ENCODE measurements around the gene HS3ST4.

GRCh38 chr16:26133416-26134093 is 441.8 kb downstream of the HS3ST4 start:
- TF ChIP-seq, protein P1, sequence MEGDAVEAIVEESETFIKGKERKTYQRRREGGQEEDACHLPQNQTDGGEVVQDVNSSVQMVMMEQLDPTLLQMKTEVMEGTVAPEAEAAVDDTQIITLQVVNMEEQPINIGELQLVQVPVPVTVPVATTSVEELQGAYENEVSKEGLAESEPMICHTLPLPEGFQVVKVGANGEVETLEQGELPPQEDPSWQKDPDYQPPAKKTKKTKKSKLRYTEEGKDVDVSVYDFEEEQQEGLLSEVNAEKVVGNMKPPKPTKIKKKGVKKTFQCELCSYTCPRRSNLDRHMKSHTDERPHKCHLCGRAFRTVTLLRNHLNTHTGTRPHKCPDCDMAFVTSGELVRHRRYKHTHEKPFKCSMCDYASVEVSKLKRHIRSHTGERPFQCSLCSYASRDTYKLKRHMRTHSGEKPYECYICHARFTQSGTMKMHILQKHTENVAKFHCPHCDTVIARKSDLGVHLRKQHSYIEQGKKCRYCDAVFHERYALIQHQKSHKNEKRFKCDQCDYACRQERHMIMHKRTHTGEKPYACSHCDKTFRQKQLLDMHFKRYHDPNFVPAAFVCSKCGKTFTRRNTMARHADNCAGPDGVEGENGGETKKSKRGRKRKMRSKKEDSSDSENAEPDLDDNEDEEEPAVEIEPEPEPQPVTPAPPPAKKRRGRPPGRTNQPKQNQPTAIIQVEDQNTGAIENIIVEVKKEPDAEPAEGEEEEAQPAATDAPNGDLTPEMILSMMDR (conservative IDR thresholded peaks at IDR 0.05; ENCODE audit: low read depth in 2 of 2), result no peak
- no peak for TF ChIP-seq EZH2phosphoT487 (IDR thresholded peaks at IDR 0.05; ENCODE audit: unreplicated experiment)
- no peak for TF ChIP-seq POLR2AphosphoS5 (IDR thresholded peaks at IDR 0.05; ENCODE audit: low read depth)
- TF ChIP-seq EZH2 (IDR thresholded peaks at IDR 0.05; ENCODE audit: low read depth, unreplicated experiment), result no peak
- no peak for TF ChIP-seq CREB1 (CRISPR knock-in tag; IDR thresholded peaks at IDR 0.05; ENCODE audit: low read depth)
- no peak for TF ChIP-seq JUNB (IDR thresholded peaks at IDR 0.05; ENCODE audit: unreplicated experiment)
- no peak for TF ChIP-seq NANOG (IDR thresholded peaks at IDR 0.05; ENCODE audit: borderline replicate concordance)
- TF ChIP-seq, protein P2, sequence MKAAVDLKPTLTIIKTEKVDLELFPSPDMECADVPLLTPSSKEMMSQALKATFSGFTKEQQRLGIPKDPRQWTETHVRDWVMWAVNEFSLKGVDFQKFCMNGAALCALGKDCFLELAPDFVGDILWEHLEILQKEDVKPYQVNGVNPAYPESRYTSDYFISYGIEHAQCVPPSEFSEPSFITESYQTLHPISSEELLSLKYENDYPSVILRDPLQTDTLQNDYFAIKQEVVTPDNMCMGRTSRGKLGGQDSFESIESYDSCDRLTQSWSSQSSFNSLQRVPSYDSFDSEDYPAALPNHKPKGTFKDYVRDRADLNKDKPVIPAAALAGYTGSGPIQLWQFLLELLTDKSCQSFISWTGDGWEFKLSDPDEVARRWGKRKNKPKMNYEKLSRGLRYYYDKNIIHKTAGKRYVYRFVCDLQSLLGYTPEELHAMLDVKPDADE (IDR thresholded peaks at IDR 0.05), result no peak
- TF ChIP-seq, protein P3, sequence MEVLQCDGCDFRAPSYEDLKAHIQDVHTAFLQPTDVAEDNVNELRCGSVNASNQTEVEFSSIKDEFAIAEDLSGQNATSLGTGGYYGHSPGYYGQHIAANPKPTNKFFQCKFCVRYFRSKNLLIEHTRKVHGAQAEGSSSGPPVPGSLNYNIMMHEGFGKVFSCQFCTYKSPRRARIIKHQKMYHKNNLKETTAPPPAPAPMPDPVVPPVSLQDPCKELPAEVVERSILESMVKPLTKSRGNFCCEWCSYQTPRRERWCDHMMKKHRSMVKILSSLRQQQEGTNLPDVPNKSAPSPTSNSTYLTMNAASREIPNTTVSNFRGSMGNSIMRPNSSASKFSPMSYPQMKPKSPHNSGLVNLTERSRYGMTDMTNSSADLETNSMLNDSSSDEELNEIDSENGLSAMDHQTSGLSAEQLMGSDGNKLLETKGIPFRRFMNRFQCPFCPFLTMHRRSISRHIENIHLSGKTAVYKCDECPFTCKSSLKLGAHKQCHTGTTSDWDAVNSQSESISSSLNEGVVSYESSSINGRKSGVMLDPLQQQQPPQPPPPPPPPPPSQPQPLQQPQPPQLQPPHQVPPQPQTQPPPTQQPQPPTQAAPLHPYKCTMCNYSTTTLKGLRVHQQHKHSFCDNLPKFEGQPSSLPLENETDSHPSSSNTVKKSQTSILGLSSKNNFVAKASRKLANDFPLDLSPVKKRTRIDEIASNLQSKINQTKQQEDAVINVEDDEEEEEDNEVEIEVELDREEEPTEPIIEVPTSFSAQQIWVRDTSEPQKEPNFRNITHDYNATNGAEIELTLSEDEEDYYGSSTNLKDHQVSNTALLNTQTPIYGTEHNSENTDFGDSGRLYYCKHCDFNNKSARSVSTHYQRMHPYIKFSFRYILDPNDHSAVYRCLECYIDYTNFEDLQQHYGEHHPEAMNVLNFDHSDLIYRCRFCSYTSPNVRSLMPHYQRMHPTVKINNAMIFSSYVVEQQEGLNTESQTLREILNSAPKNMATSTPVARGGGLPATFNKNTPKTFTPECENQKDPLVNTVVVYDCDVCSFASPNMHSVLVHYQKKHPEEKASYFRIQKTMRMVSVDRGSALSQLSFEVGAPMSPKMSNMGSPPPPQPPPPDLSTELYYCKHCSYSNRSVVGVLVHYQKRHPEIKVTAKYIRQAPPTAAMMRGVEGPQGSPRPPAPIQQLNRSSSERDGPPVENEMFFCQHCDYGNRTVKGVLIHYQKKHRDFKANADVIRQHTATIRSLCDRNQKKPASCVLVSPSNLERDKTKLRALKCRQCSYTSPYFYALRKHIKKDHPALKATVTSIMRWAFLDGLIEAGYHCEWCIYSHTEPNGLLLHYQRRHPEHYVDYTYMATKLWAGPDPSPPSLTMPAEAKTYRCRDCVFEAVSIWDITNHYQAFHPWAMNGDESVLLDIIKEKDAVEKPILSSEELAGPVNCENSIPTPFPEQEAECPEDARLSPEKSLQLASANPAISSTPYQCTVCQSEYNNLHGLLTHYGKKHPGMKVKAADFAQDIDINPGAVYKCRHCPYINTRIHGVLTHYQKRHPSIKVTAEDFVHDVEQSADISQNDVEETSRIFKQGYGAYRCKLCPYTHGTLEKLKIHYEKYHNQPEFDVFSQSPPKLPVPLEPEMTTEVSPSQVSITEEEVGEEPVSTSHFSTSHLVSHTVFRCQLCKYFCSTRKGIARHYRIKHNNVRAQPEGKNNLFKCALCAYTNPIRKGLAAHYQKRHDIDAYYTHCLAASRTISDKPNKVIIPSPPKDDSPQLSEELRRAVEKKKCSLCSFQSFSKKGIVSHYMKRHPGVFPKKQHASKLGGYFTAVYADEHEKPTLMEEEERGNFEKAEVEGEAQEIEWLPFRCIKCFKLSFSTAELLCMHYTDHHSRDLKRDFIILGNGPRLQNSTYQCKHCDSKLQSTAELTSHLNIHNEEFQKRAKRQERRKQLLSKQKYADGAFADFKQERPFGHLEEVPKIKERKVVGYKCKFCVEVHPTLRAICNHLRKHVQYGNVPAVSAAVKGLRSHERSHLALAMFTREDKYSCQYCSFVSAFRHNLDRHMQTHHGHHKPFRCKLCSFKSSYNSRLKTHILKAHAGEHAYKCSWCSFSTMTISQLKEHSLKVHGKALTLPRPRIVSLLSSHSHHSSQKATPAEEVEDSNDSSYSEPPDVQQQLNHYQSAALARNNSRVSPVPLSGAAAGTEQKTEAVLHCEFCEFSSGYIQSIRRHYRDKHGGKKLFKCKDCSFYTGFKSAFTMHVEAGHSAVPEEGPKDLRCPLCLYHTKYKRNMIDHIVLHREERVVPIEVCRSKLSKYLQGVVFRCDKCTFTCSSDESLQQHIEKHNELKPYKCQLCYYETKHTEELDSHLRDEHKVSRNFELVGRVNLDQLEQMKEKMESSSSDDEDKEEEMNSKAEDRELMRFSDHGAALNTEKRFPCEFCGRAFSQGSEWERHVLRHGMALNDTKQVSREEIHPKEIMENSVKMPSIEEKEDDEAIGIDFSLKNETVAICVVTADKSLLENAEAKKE (CRISPR knock-in tag; IDR thresholded peaks at IDR 0.05), result no peak
- TF ChIP-seq REST (IDR thresholded peaks at IDR 0.05; ENCODE audit: unreplicated experiment), result no peak
- no peak for TF ChIP-seq STAT1 (IDR thresholded peaks at IDR 0.05; ENCODE audit: unreplicated experiment)
- no peak for TF ChIP-seq ZNF114 (CRISPR knock-in tag; IDR thresholded peaks at IDR 0.05)
- TF ChIP-seq ZNF331 (CRISPR knock-in tag; IDR thresholded peaks at IDR 0.05; ENCODE audit: low read depth), result no peak
